ENCODE results near the gene GAS5. TPM values are rescaled to one million over a fixed set of nuclear protein-coding genes. Genes with fewer than 3 reads are reported as not detected.

Gene GAS5
- total and polyA plus RNA-seq, 2 of the 8 experiments (the other 6 are each of a cell fraction or from before 2014, with no cell fraction given): 799 to 1,238 TPM

DNA sequence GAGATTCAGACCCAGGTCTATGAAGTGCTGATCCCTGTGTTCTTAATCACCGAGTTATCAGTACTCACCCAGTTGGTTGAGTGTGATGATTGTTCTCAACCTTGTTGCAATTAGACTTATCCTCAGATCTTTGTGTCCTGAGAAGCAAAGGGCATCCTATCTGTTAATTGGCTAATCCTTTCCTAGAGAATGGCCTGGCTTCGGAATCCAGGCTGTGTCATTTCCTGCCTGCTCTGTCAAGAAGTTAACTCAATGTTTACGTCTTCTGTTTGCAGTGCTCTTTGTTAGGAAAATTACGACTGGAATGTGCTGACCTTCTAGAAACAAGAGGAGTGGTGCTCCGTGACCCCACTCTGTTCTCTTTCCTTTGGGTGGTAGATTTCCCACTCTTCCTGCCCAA is 14.7 kb downstream of the GAS5 start:
- FAIRE-seq: peak; percentile 69
- peak overlapping the region in 1 of 2 experiments; percentile 53; a peak in 2 of 4 replicates for H3K4me2 ChIP-seq (ENCODE audit: insufficient read depth in 1 of 2, low read depth in 2 of 2, low read length in 2 of 2)
- H4K8ac ChIP-seq (ENCODE audit: extremely low read depth, insufficient read depth, low read length): no peak overlapping the region
- no peak overlapping the region; the same call in 1 of the 2 replicates for H2AK5ac ChIP-seq (ENCODE audit: low read depth, low read length)
- 64% methylated on average over 5 of the region's 5 CpGs; no CpG with 5 or more reads in 1 of the 2 experiments for WGBS, 2 experiments (ENCODE audit: extremely low coverage in 1 of 2, insufficient coverage in 1 of 2, insufficient read length in 1 of 2, insufficient replicate concordance in 2 of 2, low coverage in 1 of 2, low lambda C conversion rate in 2 of 2, missing lambda C conversion rate in 1 of 2)
- H3K4me1 ChIP-seq (replicated peaks in 1 of 4; ENCODE audit: control insufficient read depth in 3 of 4, insufficient read depth in 4 of 4, low read length in 3 of 4): peaks cover 0 to 9% (median 4%) of the 10 kb centered on the region in 4 experiments; a peak in 5 of 7 replicates
- H3K27me3 ChIP-seq (replicated peaks in 1 of 4; ENCODE audit: control insufficient read depth in 3 of 4, extremely low read depth in 1 of 4, insufficient read depth in 3 of 4, low read length in 3 of 4): no peaks in the 10 kb centered on the region
- no peak overlapping the region for H3K27ac ChIP-seq (ENCODE audit: low read depth, low read length)
- H3K79me2 ChIP-seq (ENCODE audit: control insufficient read depth in 1 of 2, insufficient read depth in 2 of 2, low read length in 2 of 2): no peaks in the 10 kb centered on the region
- no peak overlapping the region for H3K23ac ChIP-seq (ENCODE audit: insufficient read length)
- no peak overlapping the region for H2BK15ac ChIP-seq (ENCODE audit: low read length)
- H4K91ac ChIP-seq (replicated peaks; ENCODE audit: insufficient read length, low read length): no peak overlapping the region
- no peak for DNase-seq (ENCODE audit: low read depth in 1 of 2, low spot score in 2 of 2)
- 0 out of 2 replicates have a peak overlapping the region, but pooled peaks have one; percentile 15 for H2BK5ac ChIP-seq (ENCODE audit: low read depth, low read length)
- H3K4ac ChIP-seq (replicated peaks; ENCODE audit: insufficient read length, low read depth, low read length): no peak overlapping the region
- H3K9me3 ChIP-seq (ENCODE audit: insufficient read depth in 2 of 2, low read depth in 1 of 2, low read length in 1 of 2): no peaks in the 10 kb centered on the region
- H3K14ac ChIP-seq (ENCODE audit: insufficient read length): no peak overlapping the region
- peaks cover 0 to 1% of the 10 kb centered on the region in 2 experiments for H4K20me1 ChIP-seq (replicated peaks in 1 of 2; ENCODE audit: control insufficient read depth in 1 of 2, insufficient read depth in 2 of 2, low read length in 2 of 2)
- H4K5ac ChIP-seq (ENCODE audit: insufficient read length, low read depth, low read length): no peak overlapping the region
- H3K36me3 ChIP-seq (ENCODE audit: control insufficient read depth in 2 of 4, insufficient read depth in 4 of 4, low read length in 3 of 4): peaks cover 8 to 51% (median 22%) of the 10 kb centered on the region in 4 experiments; a peak in 7 of 8 replicates
- H3K9ac ChIP-seq (replicated peaks in 1 of 4; ENCODE audit: extremely low read depth in 1 of 4, low read depth in 3 of 4, low read length in 3 of 4): no peak overlapping the region
- no peaks in the 10 kb centered on the region for H3K23me2 ChIP-seq (ENCODE audit: low read depth, low read length)
- H3K56ac ChIP-seq (replicated peaks; ENCODE audit: insufficient read length, low read depth, low read length): no peak overlapping the region
- H2BK120ac ChIP-seq (replicated peaks; ENCODE audit: low read depth, low read length): no peak overlapping the region
- no peaks in the 10 kb centered on the region for H3K79me1 ChIP-seq (ENCODE audit: low read depth, low read length)
- H2BK12ac ChIP-seq (ENCODE audit: low read depth, low read length): no peak overlapping the region; the same call in 1 of the 2 replicates
- H3K18ac ChIP-seq (ENCODE audit: extremely low read depth, low read length): no peak overlapping the region; the same call in 1 of the 2 replicates
- H3K4me3 ChIP-seq (ENCODE audit: extremely low read depth in 1 of 4, insufficient read depth in 2 of 4, low read depth in 3 of 4, low read length in 4 of 4): no peak overlapping the region
- no peak overlapping the region for H2AFZ ChIP-seq (ENCODE audit: low read length)
- H2BK20ac ChIP-seq (ENCODE audit: low read length): no peak overlapping the region
- POLR2A ChIA-PET (ENCODE audit: partially characterized antibody): interaction anchor here (1.0 to 17.5 kb wide), 5 partner anchors 9 to 29 kb away, joined by 3 to 475 read pairs (median 5); partner anchors contain the start of genes CENPL, DARS2, GAS5 and ZBTB37
- CTCF ChIA-PET (ENCODE audit: partially characterized antibody): no interaction called here
- TF ChIP-seq CREB1 (IDR thresholded peaks at IDR 0.05): peak; percentile 6; the same call in 1 of the 2 replicates
- TF ChIP-seq SP1 (IDR thresholded peaks at IDR 0.05; ENCODE audit: low read depth, low read length): 0 out of 2 replicates have a peak, but pooled peaks have one; percentile 16
- peak; percentile 43 for TF ChIP-seq MAFK (IDR thresholded peaks at IDR 0.05; ENCODE audit: low read depth, low read length)
- no peak for TF ChIP-seq RNF2 (IDR thresholded peaks at IDR 0.05; ENCODE audit: borderline replicate concordance, low read depth, low read length, missing control alignments, poor library complexity, severe bottlenecking)
